HG03520 (cell line): Measurements from ENCODE around the gene CKAP2L.

Experiments
- ATAC-seq: cut with Tn5 transposase; IDR thresholded peaks from one replicate; pipeline ENCODE4 v1.9.1; 2021; ENCODE audit warnings: mild to moderate bottlenecking, moderate library complexity; ENCODE audit not compliant: unreplicated experiment

The CKAP2L gene

GRCh38 chr2:112764071-112765044 is at the start of gene CKAP2L:
Gene CKAP2L (minus strand): TSS chr2:112764609. CDS start chr2:112764598, 11 bp downstream.
- ATAC-seq, result peak; percentile 96

- ATAC-seq, result no peak
These were observed 49.0 kb upstream of the CKAP2L start for GRCh38 chr2:112813280-112813966.

GRCh38 chr2:112812318-112813267 is 48.2 kb upstream of the CKAP2L start:
- ATAC-seq, result peak; percentile 55

GRCh38 chr2:112811841-112812306 is 47.5 kb upstream of the CKAP2L start:
- ATAC-seq, result no peak

GRCh38 chr2:112811276-112811831 is 46.9 kb upstream of the CKAP2L start:
- ATAC-seq, result no peak

GRCh38 chr2:112809112-112809511 is 44.7 kb upstream of the CKAP2L start:
- ATAC-seq, result no peak

GRCh38 chr2:112807233-112807807 is 42.9 kb upstream of the CKAP2L start:
- ATAC-seq, result no peak

GRCh38 chr2:112805542-112805941 is 41.1 kb upstream of the CKAP2L start:
- peak; percentile 72 for ATAC-seq

- ATAC-seq, result no peak
These were observed 39.5 kb upstream of the CKAP2L start for GRCh38 chr2:112803691-112804521.

GRCh38 chr2:112800881-112801583 is 36.6 kb upstream of the CKAP2L start:
- ATAC-seq, result no peak

- ATAC-seq, result no peak
These were observed 34.9 kb upstream of the CKAP2L start for GRCh38 chr2:112798979-112799975.

- ATAC-seq, result no peak
These were observed 32.1 kb upstream of the CKAP2L start for GRCh38 chr2:112796486-112796885.

GRCh38 chr2:112795774-112796173 is 31.4 kb upstream of the CKAP2L start:
- no peak for ATAC-seq

GRCh38 chr2:112794841-112795240 is 30.4 kb upstream of the CKAP2L start:
- ATAC-seq, result no peak

GRCh38 chr2:112794131-112794733 is 29.8 kb upstream of the CKAP2L start:
- peak; percentile 81 for ATAC-seq

GRCh38 chr2:112793449-112793978 is 29.1 kb upstream of the CKAP2L start:
- ATAC-seq, result no peak

GRCh38 chr2:112792419-112792818 is 28.0 kb upstream of the CKAP2L start:
- no peak for ATAC-seq
